ENCODE results near the gene PMP22.

PMP22 gene

DNA sequence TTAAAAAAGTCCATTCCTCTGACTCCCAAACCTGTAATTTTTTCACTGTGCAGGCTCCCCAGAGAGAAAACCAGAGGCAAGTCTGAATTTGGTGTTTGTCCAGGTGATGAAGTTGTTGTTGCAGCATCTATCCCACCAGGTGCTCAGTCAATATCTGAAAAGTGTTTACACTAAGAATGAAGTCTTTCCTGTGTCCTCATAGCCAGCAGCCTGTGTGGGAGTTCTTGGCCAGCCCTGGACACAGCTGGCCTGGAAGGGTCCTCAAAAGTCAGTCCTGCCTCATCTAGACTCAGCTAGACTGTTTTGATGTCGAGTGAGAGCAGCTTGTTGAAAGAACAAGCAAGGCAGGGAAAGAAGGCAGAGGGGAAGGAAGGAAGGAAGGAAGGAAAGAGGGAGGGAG, 3.3 kb upstream of the PMP22 start:
- POLR2A ChIA-PET: no interaction called here
- TF ChIP-seq BHLHE40 (IDR thresholded peaks at IDR 0.05; ENCODE audit: borderline replicate concordance): no peak
- CTCF ChIA-PET: interaction anchor here (0.6 kb wide), 1 partner anchor 98 kb away, joined by 3 read pairs; no protein-coding TSS in a partner anchor

DNA sequence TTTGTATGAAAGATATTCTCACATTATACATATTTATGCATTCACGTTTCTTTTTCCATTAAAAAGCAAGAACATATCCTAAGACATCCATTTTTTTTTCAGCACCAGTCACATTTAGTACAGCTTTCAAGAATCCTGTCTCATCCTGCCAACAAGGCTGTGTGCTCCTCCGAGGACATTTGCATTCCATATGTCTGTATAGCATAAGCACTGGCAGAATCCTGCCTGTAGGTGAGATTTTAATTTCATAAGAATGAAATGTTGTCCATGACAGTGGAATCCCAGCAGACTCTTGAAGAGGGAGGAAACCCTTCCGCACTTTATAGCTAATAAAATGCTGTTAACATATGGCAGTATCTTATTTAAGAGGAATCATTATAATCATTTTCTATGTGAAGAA, 2.9 kb upstream of the PMP22 start:
- ChIA-PET POLR2A (no interaction called here), CTCF (interaction anchor here (0.6 to 1.4 kb wide), 2 partner anchors 10 to 97 kb away, joined by 3 read pairs; no protein-coding TSS in a partner anchor)
- TF ChIP-seq FOXM1 (IDR thresholded peaks at IDR 0.05; ENCODE audit: borderline replicate concordance) (no peak), TARDBP (IDR thresholded peaks at IDR 0.05) (no peak), FOXA1 (IDR thresholded peaks at IDR 0.05) (no peak)
- DNase-seq (ENCODE audit: extremely low spot score): no peak

More for the DNA sequence above, 3.3 kb upstream of the PMP22 start:
- DNase-seq (ENCODE audit: extremely low spot score): no peak

DNA sequence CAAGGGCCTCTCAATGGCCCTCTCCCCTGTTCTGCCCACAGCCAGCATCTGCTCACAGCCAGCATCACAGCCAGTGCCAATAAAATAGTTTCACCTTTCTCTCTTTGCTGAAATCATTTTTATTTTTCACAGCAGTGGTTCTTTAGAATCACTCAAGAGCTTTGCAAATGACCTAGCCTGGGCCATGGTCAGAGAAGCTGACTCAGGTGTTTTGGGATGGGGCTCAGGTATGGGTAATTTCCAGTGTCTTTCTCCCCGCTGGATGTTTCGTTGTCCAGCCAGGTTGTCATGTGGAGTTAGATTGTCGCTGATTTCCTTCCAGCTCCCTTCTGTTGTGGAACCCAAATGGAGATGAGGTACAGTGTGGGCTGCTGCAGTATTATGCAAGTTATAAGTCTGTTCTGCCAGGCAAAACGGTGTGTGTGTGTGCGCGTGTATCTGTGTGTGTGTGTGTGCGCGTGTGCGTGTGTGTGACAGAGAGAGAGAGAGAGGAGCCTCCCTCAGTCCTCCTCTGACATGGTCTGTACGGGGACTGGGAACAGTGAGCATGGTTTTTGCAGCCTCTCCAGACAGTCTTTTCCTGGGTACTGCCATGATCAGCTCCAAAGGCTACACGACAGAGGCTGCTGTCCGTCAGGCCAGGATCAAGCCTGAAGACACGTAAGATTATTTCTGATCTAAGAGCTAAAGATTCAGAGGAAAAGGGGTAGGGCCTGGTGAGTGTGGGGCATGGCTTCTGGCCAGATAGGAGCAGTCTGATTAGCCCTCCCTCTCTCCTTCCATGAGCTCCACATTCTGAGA, 1.4 kb upstream of the PMP22 start:
- DNase-seq (ENCODE audit: extremely low spot score): no peak
- CTCF ChIA-PET: interaction anchor here (0.6 to 1.4 kb wide), 2 partner anchors 9 to 33 kb away, joined by 3 to 4 read pairs; no protein-coding TSS in a partner anchor
- TF ChIP-seq FOXA1 (IDR thresholded peaks at IDR 0.05) (no peak), HDGF (IDR thresholded peaks at IDR 0.05; ENCODE audit: borderline replicate concordance) (no peak), LEF1 (IDR thresholded peaks at IDR 0.05; ENCODE audit: borderline replicate concordance) (no peak), ELF4 (IDR thresholded peaks at IDR 0.05) (no peak), BHLHE40 (IDR thresholded peaks at IDR 0.05; ENCODE audit: borderline replicate concordance) (no peak), ARNT (IDR thresholded peaks at IDR 0.05) (no peak), SUZ12 (IDR thresholded peaks at IDR 0.05) (no peak), FOXM1 (IDR thresholded peaks at IDR 0.05; ENCODE audit: borderline replicate concordance) (no peak), L3MBTL2 (conservative IDR thresholded peaks at IDR 0.05) (no peak), FOXK2 (IDR thresholded peaks at IDR 0.05) (no peak)
- TF ChIP-seq, protein P1, sequence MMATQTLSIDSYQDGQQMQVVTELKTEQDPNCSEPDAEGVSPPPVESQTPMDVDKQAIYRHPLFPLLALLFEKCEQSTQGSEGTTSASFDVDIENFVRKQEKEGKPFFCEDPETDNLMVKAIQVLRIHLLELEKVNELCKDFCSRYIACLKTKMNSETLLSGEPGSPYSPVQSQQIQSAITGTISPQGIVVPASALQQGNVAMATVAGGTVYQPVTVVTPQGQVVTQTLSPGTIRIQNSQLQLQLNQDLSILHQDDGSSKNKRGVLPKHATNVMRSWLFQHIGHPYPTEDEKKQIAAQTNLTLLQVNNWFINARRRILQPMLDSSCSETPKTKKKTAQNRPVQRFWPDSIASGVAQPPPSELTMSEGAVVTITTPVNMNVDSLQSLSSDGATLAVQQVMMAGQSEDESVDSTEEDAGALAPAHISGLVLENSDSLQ (IDR thresholded peaks at IDR 0.05): no peak
- POLR2A ChIA-PET: no interaction called here

DNA sequence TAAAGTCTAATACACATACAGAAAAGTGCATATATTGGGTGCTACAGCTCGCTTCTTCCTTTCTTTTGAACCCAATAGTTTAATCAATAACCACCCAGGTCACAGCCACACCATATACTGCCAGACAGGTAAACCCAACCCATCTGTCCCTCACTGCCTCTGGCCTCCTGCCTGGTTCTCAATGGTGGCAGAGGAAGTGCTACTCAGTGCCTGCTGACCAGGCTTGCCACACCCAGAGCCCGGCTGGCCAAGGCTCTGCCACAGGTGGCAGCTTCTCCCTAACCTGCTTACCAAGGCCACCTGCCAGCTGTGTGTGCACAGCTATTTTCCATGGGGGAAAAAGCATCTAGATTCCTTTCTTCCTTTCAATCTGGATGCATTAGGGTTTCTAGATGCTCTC, 584 bp downstream of the PMP22 start:
- no peak for DNase-seq (ENCODE audit: extremely low spot score)
- ChIA-PET POLR2A (no interaction called here), CTCF (no interaction called here)
- TF ChIP-seq ARNT (IDR thresholded peaks at IDR 0.05) (no peak), FOXM1 (IDR thresholded peaks at IDR 0.05; ENCODE audit: borderline replicate concordance) (no peak), BHLHE40 (IDR thresholded peaks at IDR 0.05; ENCODE audit: borderline replicate concordance) (no peak), FOXK2 (IDR thresholded peaks at IDR 0.05) (no peak), SP1 (IDR thresholded peaks at IDR 0.05) (no peak), NFRKB (IDR thresholded peaks at IDR 0.05) (no peak), TARDBP (IDR thresholded peaks at IDR 0.05) (no peak), L3MBTL2 (conservative IDR thresholded peaks at IDR 0.05) (no peak), CTBP1 (IDR thresholded peaks at IDR 0.05; ENCODE audit: borderline replicate concordance) (no peak), SUZ12 (IDR thresholded peaks at IDR 0.05) (no peak), FOXA1 (IDR thresholded peaks at IDR 0.05) (no peak), HDGF (IDR thresholded peaks at IDR 0.05; ENCODE audit: borderline replicate concordance) (no peak), ELF4 (IDR thresholded peaks at IDR 0.05) (no peak), ZNF384 (IDR thresholded peaks at IDR 0.05) (no peak), LEF1 (IDR thresholded peaks at IDR 0.05; ENCODE audit: borderline replicate concordance) (no peak)
- TF ChIP-seq, protein P1 (IDR thresholded peaks at IDR 0.05): no peak

DNA sequence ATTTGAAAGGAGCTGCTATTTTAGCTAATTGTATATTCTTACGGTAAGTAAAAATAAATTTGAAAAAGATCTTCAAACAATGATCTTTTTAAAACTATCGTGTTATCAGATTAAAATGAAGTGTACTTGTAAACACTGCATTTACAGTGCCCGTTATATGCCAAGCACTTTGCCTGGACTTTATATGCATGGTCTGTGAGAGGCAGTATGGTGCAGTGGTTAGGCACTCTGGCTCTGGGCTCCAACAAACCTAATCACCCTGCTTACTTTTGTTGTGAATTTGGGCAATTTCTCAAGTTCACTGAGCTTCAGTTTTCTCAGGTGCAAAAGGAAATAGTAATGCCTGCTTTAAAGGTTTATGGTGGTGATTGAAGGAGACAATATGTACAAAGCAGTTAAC, 1.4 kb downstream of the PMP22 start:
- CTCF ChIA-PET: no interaction called here
- POLR2A ChIA-PET: interaction anchor here (1.4 kb wide), 1 partner anchor 240 kb away, joined by 3 read pairs; no protein-coding TSS in a partner anchor

DNA sequence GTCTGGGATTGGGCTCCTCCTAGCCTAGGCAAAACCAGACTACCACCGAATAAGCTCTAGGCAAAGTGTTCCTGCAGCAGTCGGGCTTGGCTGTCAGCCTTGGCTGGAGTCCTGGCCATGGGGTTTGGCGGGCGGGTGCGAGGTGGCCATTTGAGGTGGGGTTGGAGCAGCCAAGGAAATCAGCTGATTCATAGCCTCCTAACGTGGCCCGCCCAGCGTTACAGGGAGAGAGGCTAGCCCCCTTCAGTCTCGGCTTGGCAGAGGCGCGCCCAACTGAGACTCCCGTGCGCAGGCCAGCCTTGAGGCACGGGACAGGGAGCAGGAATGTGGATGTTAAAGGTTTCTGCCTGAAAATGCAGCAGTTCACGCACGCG, 1.9 kb downstream of the PMP22 start:
- ChIA-PET CTCF (interaction anchor here (2.5 kb wide), 1 partner anchor 240 kb away, joined by 17 read pairs; no protein-coding TSS in a partner anchor), POLR2A (interaction anchor here (0.6 to 1.4 kb wide), 2 partner anchors 12 to 240 kb away, joined by 3 read pairs; no protein-coding TSS in a partner anchor)
- peak; percentile 53 for DNase-seq (ENCODE audit: extremely low spot score)
- TF ChIP-seq LEF1 (IDR thresholded peaks at IDR 0.05; ENCODE audit: borderline replicate concordance): no peak
- 0 out of 2 replicates have a peak, but pooled peaks have one; percentile 4 for TF ChIP-seq L3MBTL2 (conservative IDR thresholded peaks at IDR 0.05)

More for the DNA sequence above, 1.4 kb downstream of the PMP22 start:
- no peak for DNase-seq (ENCODE audit: extremely low spot score)
- TF ChIP-seq, protein P1 (IDR thresholded peaks at IDR 0.05): no peak
- TF ChIP-seq TARDBP (IDR thresholded peaks at IDR 0.05) (no peak), LEF1 (IDR thresholded peaks at IDR 0.05; ENCODE audit: borderline replicate concordance) (no peak), L3MBTL2 (conservative IDR thresholded peaks at IDR 0.05) (no peak), SUZ12 (IDR thresholded peaks at IDR 0.05) (no peak), HDGF (IDR thresholded peaks at IDR 0.05; ENCODE audit: borderline replicate concordance) (no peak), ZNF384 (IDR thresholded peaks at IDR 0.05) (no peak), FOXA1 (IDR thresholded peaks at IDR 0.05) (no peak), BHLHE40 (IDR thresholded peaks at IDR 0.05; ENCODE audit: borderline replicate concordance) (no peak), FOXM1 (IDR thresholded peaks at IDR 0.05; ENCODE audit: borderline replicate concordance) (no peak)

All from HEK293T (cell line).